Stimulated activated CD4-positive, alpha-beta T cell treated with anti-CD3 and anti-CD28 coated beads, Interleukin-12 subunit alpha, Interleukin-12 subunit beta, amount 100 ng/mL, for 48 hours (primary cell): ENCODE results near the gene ITPKB.

Experiments used
- DNase-seq, 3 donors: peaks; one replicate each; pipeline ENCODE4 v3.0.0-alpha.2; 2020; ENCODE audit warnings: low read depth in 2 of 3, low spot score in 1 of 3

Gene ITPKB

GRCh38 chr1:226586116-226586515, 153.0 kb downstream of the ITPKB start:
- DNase-seq = no peak

DNA sequence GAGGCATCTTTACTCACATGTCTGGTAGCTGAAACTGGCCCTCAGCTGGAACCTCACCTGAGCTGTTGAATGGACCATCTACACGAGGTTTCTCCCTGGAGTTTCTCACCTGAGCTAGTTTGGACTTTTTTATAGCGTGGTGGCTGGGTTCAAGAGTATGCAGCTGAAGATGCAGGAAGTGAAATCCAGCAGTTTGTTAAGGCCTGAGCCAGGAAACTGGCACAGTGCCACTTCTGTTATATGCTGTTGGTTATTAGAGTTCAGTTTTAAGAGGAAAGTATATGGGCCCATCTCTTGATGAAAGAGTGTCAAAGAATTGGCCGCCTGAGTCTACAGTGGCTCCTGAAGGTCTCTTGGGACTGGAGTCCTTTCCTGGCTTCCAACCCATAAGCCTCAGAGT, 154.9 kb downstream of the ITPKB start:
- no peak for DNase-seq

- DNase-seq = no peak
Observed at GRCh38 chr1:226582966-226583365, 156.1 kb downstream of the ITPKB start.
